ENCODE results near the gene DOCK9. TPM values are rescaled to one million over a fixed set of nuclear protein-coding genes. Genes with fewer than 3 reads are reported as not detected.

Gene DOCK9
- total and polyA plus RNA-seq, 2 experiments from 2014 or later = 8.5 to 57.7 TPM

DNA sequence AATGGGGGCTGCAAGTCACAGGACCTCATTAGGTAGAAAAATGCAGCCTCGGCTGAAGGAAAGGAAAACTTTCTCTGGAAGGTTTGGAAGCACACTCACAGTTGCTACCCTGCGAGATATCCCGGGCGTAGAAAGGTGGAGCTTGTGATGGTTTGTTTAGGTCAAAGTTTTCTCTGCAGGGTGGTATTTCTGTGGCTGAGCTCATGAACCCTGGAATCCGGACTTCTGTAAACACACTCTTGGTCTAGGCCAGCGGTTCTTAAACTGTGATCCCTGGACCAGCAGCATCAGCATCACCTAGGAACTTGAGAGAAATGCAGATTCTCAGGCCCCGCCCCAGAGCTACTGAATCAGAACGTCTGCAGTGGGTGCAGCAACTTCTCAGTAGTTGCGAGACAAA is 222.1 kb downstream of the DOCK9 start:
- H3K27me3 Mint-ChIP-seq (ENCODE audit: insufficient read depth, low read depth, poor library complexity) = peaks cover 23% of the 10 kb centered on the region
- no peak overlapping the region for H3K4me3 Mint-ChIP-seq
- Histone ChIP-seq H2AFZ (peak overlapping the region; percentile 59; the same call in 1 of the 2 replicates), H3K4me2 (no peak overlapping the region), H3K9me2 (ENCODE audit: insufficient read depth) (no peaks in the 10 kb centered on the region), H3K4me3 (no peak overlapping the region), H4K20me1 (replicated peaks; ENCODE audit: insufficient read depth) (no peaks in the 10 kb centered on the region), H3K79me2 (replicated peaks; ENCODE audit: insufficient read depth) (no peaks in the 10 kb centered on the region), H3K27me3 (ENCODE audit: insufficient read depth) (peaks cover 26% of the 10 kb centered on the region), H3K4me1 (ENCODE audit: insufficient read depth) (peaks cover 5% of the 10 kb centered on the region; the same call in 1 of the 2 replicates), H3F3A (replicated peaks; ENCODE audit: low read depth) (no peaks in the 10 kb centered on the region), H3K27ac (ENCODE audit: low read depth) (no peak overlapping the region), H3K36me3 (ENCODE audit: insufficient read depth) (no peaks in the 10 kb centered on the region)
- TF ChIP-seq CREB1 (CRISPR knock-in tag; IDR thresholded peaks at IDR 0.05; ENCODE audit: low read depth) (no peak), NANOG (IDR thresholded peaks at IDR 0.05; ENCODE audit: borderline replicate concordance) (no peak), EZH2phosphoT487 (IDR thresholded peaks at IDR 0.05; ENCODE audit: unreplicated experiment) (no peak), ZNF331 (CRISPR knock-in tag; IDR thresholded peaks at IDR 0.05; ENCODE audit: low read depth) (no peak), ETS1 (IDR thresholded peaks at IDR 0.05) (no peak), EZH2 (IDR thresholded peaks at IDR 0.05; ENCODE audit: low read depth, unreplicated experiment) (no peak), STAT1 (IDR thresholded peaks at IDR 0.05; ENCODE audit: unreplicated experiment) (no peak), JUNB (IDR thresholded peaks at IDR 0.05; ENCODE audit: unreplicated experiment) (no peak), POLR2AphosphoS5 (IDR thresholded peaks at IDR 0.05; ENCODE audit: low read depth) (no peak), ZNF114 (CRISPR knock-in tag; IDR thresholded peaks at IDR 0.05) (no peak)
- TF ChIP-seq, protein P1, sequence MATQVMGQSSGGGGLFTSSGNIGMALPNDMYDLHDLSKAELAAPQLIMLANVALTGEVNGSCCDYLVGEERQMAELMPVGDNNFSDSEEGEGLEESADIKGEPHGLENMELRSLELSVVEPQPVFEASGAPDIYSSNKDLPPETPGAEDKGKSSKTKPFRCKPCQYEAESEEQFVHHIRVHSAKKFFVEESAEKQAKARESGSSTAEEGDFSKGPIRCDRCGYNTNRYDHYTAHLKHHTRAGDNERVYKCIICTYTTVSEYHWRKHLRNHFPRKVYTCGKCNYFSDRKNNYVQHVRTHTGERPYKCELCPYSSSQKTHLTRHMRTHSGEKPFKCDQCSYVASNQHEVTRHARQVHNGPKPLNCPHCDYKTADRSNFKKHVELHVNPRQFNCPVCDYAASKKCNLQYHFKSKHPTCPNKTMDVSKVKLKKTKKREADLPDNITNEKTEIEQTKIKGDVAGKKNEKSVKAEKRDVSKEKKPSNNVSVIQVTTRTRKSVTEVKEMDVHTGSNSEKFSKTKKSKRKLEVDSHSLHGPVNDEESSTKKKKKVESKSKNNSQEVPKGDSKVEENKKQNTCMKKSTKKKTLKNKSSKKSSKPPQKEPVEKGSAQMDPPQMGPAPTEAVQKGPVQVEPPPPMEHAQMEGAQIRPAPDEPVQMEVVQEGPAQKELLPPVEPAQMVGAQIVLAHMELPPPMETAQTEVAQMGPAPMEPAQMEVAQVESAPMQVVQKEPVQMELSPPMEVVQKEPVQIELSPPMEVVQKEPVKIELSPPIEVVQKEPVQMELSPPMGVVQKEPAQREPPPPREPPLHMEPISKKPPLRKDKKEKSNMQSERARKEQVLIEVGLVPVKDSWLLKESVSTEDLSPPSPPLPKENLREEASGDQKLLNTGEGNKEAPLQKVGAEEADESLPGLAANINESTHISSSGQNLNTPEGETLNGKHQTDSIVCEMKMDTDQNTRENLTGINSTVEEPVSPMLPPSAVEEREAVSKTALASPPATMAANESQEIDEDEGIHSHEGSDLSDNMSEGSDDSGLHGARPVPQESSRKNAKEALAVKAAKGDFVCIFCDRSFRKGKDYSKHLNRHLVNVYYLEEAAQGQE (IDR thresholded peaks at IDR 0.05; ENCODE audit: unreplicated experiment) = no peak
- TF ChIP-seq, protein P2, sequence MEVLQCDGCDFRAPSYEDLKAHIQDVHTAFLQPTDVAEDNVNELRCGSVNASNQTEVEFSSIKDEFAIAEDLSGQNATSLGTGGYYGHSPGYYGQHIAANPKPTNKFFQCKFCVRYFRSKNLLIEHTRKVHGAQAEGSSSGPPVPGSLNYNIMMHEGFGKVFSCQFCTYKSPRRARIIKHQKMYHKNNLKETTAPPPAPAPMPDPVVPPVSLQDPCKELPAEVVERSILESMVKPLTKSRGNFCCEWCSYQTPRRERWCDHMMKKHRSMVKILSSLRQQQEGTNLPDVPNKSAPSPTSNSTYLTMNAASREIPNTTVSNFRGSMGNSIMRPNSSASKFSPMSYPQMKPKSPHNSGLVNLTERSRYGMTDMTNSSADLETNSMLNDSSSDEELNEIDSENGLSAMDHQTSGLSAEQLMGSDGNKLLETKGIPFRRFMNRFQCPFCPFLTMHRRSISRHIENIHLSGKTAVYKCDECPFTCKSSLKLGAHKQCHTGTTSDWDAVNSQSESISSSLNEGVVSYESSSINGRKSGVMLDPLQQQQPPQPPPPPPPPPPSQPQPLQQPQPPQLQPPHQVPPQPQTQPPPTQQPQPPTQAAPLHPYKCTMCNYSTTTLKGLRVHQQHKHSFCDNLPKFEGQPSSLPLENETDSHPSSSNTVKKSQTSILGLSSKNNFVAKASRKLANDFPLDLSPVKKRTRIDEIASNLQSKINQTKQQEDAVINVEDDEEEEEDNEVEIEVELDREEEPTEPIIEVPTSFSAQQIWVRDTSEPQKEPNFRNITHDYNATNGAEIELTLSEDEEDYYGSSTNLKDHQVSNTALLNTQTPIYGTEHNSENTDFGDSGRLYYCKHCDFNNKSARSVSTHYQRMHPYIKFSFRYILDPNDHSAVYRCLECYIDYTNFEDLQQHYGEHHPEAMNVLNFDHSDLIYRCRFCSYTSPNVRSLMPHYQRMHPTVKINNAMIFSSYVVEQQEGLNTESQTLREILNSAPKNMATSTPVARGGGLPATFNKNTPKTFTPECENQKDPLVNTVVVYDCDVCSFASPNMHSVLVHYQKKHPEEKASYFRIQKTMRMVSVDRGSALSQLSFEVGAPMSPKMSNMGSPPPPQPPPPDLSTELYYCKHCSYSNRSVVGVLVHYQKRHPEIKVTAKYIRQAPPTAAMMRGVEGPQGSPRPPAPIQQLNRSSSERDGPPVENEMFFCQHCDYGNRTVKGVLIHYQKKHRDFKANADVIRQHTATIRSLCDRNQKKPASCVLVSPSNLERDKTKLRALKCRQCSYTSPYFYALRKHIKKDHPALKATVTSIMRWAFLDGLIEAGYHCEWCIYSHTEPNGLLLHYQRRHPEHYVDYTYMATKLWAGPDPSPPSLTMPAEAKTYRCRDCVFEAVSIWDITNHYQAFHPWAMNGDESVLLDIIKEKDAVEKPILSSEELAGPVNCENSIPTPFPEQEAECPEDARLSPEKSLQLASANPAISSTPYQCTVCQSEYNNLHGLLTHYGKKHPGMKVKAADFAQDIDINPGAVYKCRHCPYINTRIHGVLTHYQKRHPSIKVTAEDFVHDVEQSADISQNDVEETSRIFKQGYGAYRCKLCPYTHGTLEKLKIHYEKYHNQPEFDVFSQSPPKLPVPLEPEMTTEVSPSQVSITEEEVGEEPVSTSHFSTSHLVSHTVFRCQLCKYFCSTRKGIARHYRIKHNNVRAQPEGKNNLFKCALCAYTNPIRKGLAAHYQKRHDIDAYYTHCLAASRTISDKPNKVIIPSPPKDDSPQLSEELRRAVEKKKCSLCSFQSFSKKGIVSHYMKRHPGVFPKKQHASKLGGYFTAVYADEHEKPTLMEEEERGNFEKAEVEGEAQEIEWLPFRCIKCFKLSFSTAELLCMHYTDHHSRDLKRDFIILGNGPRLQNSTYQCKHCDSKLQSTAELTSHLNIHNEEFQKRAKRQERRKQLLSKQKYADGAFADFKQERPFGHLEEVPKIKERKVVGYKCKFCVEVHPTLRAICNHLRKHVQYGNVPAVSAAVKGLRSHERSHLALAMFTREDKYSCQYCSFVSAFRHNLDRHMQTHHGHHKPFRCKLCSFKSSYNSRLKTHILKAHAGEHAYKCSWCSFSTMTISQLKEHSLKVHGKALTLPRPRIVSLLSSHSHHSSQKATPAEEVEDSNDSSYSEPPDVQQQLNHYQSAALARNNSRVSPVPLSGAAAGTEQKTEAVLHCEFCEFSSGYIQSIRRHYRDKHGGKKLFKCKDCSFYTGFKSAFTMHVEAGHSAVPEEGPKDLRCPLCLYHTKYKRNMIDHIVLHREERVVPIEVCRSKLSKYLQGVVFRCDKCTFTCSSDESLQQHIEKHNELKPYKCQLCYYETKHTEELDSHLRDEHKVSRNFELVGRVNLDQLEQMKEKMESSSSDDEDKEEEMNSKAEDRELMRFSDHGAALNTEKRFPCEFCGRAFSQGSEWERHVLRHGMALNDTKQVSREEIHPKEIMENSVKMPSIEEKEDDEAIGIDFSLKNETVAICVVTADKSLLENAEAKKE (CRISPR knock-in tag; IDR thresholded peaks at IDR 0.05) = no peak
- H3K36me3 Mint-ChIP-seq (ENCODE audit: low read depth) = peaks cover 5% of the 10 kb centered on the region; the same call in 2 of the 3 replicates
- no peak for ATAC-seq
- DNase-seq (ENCODE audit: low spot score) = no peak
- H3K4me1 Mint-ChIP-seq = peaks cover 11% of the 10 kb centered on the region; the same call in 2 of the 3 replicates
- peaks cover 31% of the 10 kb centered on the region; the same call in 2 of the 3 replicates for H3K9me3 Mint-ChIP-seq
- H3K27ac Mint-ChIP-seq = no peak overlapping the region
